Endothelial cell of umbilical vein (primary cell): ENCODE data around the gene MEPE.

Source experiments
- CTCF ChIP-seq, 2 donors: IDR thresholded peaks; 1 replicate in 1 of 2; 2 replicates in 1 of 2; pipeline ENCODE4 v1.5.1; 2011; ENCODE audit warnings: low read length in 2 of 2, mild to moderate bottlenecking in 2 of 2, moderate library complexity in 2 of 2, control low read depth in 1 of 2, inconsistent platforms in 1 of 2, low read depth in 1 of 2; ENCODE audit not compliant: insufficient read depth in 1 of 2; ENCODE audit errors: extremely low read depth in 1 of 2
- EZH2 ChIP-seq: IDR thresholded peaks from 2 replicates; pipeline ENCODE4 v1.6.1; 2012; ENCODE audit warnings: borderline replicate concordance, low read depth, mild to moderate bottlenecking, moderate library complexity, low read length, inconsistent platforms; ENCODE audit not compliant: severe bottlenecking
- GATA2 ChIP-seq: IDR thresholded peaks from 2 replicates; pipeline ENCODE4 v1.7.0; 2011; ENCODE audit warnings: low read depth, mild to moderate bottlenecking, moderate library complexity, mixed read lengths, low read length; ENCODE audit not compliant: insufficient read length, insufficient read depth
- MYC ChIP-seq: IDR thresholded peaks from one replicate; pipeline ENCODE4 v1.6.1; 2011; ENCODE audit warnings: mild to moderate bottlenecking, low read depth, low read length
- POLR2A ChIP-seq: IDR thresholded peaks from 2 replicates; pipeline ENCODE4 v1.6.1; 2012; ENCODE audit warnings: low read depth, mild to moderate bottlenecking, control low read depth, low read length
- TF ChIP-seq, protein P1 (sequence below): IDR thresholded peaks from 2 replicates; pipeline ENCODE4 v1.6.1; 2011; ENCODE audit not compliant: insufficient read depth, insufficient read length

DNA sequence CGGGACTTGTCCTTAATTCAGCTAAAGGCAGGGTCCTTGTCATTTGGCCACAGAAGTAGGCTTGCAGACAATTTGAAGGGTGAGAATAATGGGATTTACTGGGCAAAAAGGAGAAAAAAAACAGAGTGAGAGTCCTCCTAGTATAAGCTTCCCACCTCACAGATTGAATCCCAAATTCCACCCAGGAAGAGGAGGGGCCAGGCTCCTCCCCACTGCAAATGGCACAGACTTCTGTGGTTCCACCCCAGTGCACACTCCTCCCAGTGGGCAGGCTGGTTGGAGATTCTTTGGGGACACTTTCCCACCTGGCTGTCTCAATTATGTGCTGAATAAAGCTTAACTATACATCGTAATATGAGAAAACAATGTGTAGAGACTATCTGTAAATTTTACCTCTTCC lies 31.6 kb downstream of the MEPE start:
- TF ChIP-seq MYC (no peak), POLR2A (no peak), CTCF (IDR thresholded peaks at IDR 0.05; ENCODE audit: extremely low read depth in 1 of 2, insufficient read depth in 1 of 2, low read depth in 1 of 2, low read length in 2 of 2) (no peak), GATA2 (no peak), EZH2 (no peak)
- TF ChIP-seq, protein P1, sequence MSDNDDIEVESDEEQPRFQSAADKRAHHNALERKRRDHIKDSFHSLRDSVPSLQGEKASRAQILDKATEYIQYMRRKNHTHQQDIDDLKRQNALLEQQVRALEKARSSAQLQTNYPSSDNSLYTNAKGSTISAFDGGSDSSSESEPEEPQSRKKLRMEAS = no peak
